Trophoblast cell (in vitro differentiated cells and primary cell): ENCODE data around the gene MCF2L.

Experiments
- DNase-seq, 2 donors: peaks; one replicate each; pipeline ENCODE4 v3.0.0-alpha.2; 2016
- H2AFZ ChIP-seq: 2 replicates; pipeline ENCODE4 v1.6.1; 2013; ENCODE audit warnings: low read length, moderate library complexity, mild to moderate bottlenecking; ENCODE audit not compliant: insufficient read depth, poor library complexity
- H2AK5ac ChIP-seq: 2 replicates; pipeline ENCODE4 v1.6.1; 2013; ENCODE audit warnings: mild to moderate bottlenecking, low read length
- H2BK120ac ChIP-seq: 2 replicates; pipeline ENCODE4 v1.6.1; 2013; ENCODE audit warnings: low read length, mild to moderate bottlenecking, moderate library complexity; ENCODE audit not compliant: insufficient read depth, poor library complexity
- H2BK12ac ChIP-seq: 2 replicates; pipeline ENCODE4 v1.6.1; 2013; ENCODE audit warnings: mild to moderate bottlenecking, low read length, moderate library complexity
- H2BK5ac ChIP-seq: 2 replicates; pipeline ENCODE4 v1.6.1; 2013; ENCODE audit warnings: low read length, low read depth, moderate library complexity, mild to moderate bottlenecking; ENCODE audit not compliant: poor library complexity
- H3K14ac ChIP-seq: 2 replicates; pipeline ENCODE4 v1.6.1; 2013; ENCODE audit warnings: mild to moderate bottlenecking, low read length
- H3K18ac ChIP-seq: 2 replicates; pipeline ENCODE4 v1.6.1; 2013; ENCODE audit warnings: mild to moderate bottlenecking, low read length
- H3K23ac ChIP-seq: 2 replicates; pipeline ENCODE4 v1.6.1; 2013; ENCODE audit warnings: low read length
- H3K27ac ChIP-seq: 2 replicates; pipeline ENCODE4 v1.5.1; 2013; ENCODE audit warnings: low read depth, mild to moderate bottlenecking, inconsistent platforms, low read length, moderate library complexity
- H3K27me3 ChIP-seq: 2 replicates; pipeline ENCODE4 v1.6.1; 2013; ENCODE audit warnings: inconsistent platforms, mild to moderate bottlenecking, low read length, moderate library complexity; ENCODE audit not compliant: insufficient read depth
- H3K36me3 ChIP-seq, 2 experiments: 1 replicate in 1 of 2; 2 replicates in 1 of 2; pipeline ENCODE4 v1.6.1; 2013; ENCODE audit warnings: low read length in 2 of 2, mild to moderate bottlenecking in 2 of 2, moderate library complexity in 1 of 2; ENCODE audit not compliant: insufficient read depth in 2 of 2, control insufficient read depth in 1 of 2
- H3K4ac ChIP-seq: 2 replicates; pipeline ENCODE4 v1.6.1; 2013; ENCODE audit warnings: low read depth, mild to moderate bottlenecking, low read length, moderate library complexity
- H3K4me1 ChIP-seq, 2 experiments: 1 replicate in 1 of 2; 2 replicates in 1 of 2; pipeline ENCODE4 v1.6.1; 2013; ENCODE audit warnings: low read length in 2 of 2, mild to moderate bottlenecking in 2 of 2, moderate library complexity in 1 of 2; ENCODE audit not compliant: insufficient read depth in 2 of 2, control insufficient read depth in 1 of 2
- H3K4me2 ChIP-seq: 2 replicates; pipeline ENCODE4 v1.6.1; 2013; ENCODE audit warnings: inconsistent platforms, mild to moderate bottlenecking, low read length, moderate library complexity
- H3K4me3 ChIP-seq: 2 replicates; pipeline ENCODE4 v1.5.1; 2013; ENCODE audit warnings: mild to moderate bottlenecking, low read depth, low read length, inconsistent platforms
- H3K79me1 ChIP-seq: one replicate; pipeline ENCODE4 v1.6.1; 2013; ENCODE audit warnings: low read length
- H3K79me2 ChIP-seq: 2 replicates; pipeline ENCODE4 v1.6.1; 2013; ENCODE audit warnings: low read length, mild to moderate bottlenecking; ENCODE audit not compliant: control insufficient read depth, insufficient read depth, poor library complexity
- H3K9ac ChIP-seq: 2 replicates; pipeline ENCODE4 v1.6.1; 2013; ENCODE audit warnings: mild to moderate bottlenecking, low read length
- H3K9me3 ChIP-seq: 2 replicates; pipeline ENCODE4 v1.6.1; 2013; ENCODE audit warnings: low read depth, mild to moderate bottlenecking, control low read depth, inconsistent platforms, low read length; ENCODE audit not compliant: insufficient read depth
- H4K12ac ChIP-seq: 2 replicates; pipeline ENCODE4 v1.6.1; 2013; ENCODE audit warnings: low read depth, mild to moderate bottlenecking, low read length, moderate library complexity
- H4K8ac ChIP-seq: 2 replicates; pipeline ENCODE4 v1.6.1; 2013; ENCODE audit warnings: low read depth, mild to moderate bottlenecking, low read length, moderate library complexity
- H4K91ac ChIP-seq: one replicate; pipeline ENCODE4 v1.6.1; 2013; ENCODE audit warnings: low read depth, mild to moderate bottlenecking, low read length, moderate library complexity
- WGBS: extraction: QIAGEN DNeasy Blood & Tissue Kit; methylation state at CpG from one replicate; pipeline ENCODE4 v1.1.7; 2013; ENCODE audit warnings: missing lambda C conversion rate; ENCODE audit not compliant: insufficient read length, insufficient coverage; ENCODE audit errors: extremely low coverage; 5-methylcytosine and 5-hydroxymethylcytosine counted together

MCF2L gene

GRCh38 chr13:112972258-112972657 is 3.2 kb downstream of the MCF2L start:
- peaks cover 14% of the 10 kb centered on the region for H3K27me3 ChIP-seq
- no peak overlapping the region for H4K12ac ChIP-seq
- H4K91ac ChIP-seq: no peak overlapping the region
- no peaks in the 10 kb centered on the region for H3K79me2 ChIP-seq
- no peaks in the 10 kb centered on the region for H3K79me1 ChIP-seq
- no peak overlapping the region for H3K18ac ChIP-seq
- H3K27ac ChIP-seq: no peak overlapping the region
- no peak overlapping the region for H3K4me2 ChIP-seq
- no peak overlapping the region for H2BK12ac ChIP-seq
- peaks cover 4 to 8% of the 10 kb centered on the region in 2 experiments for H3K4me1 ChIP-seq
- no peak overlapping the region for H3K14ac ChIP-seq
- H2BK5ac ChIP-seq: no peak overlapping the region
- no peak overlapping the region for H3K4ac ChIP-seq
- no peak overlapping the region for H3K23ac ChIP-seq
- no peak overlapping the region for H2AFZ ChIP-seq
- H3K9ac ChIP-seq: no peak overlapping the region
- no peak overlapping the region for H2BK120ac ChIP-seq
- DNase-seq: no peak
- 100% methylated on average over 1 of the region's 1 CpG for WGBS
- no peak overlapping the region for H2AK5ac ChIP-seq
- no peak overlapping the region for H3K4me3 ChIP-seq
- peaks cover 14% of the 10 kb centered on the region for H3K9me3 ChIP-seq
- H3K36me3 ChIP-seq: no peaks in the 10 kb centered on the region
- no peak overlapping the region for H4K8ac ChIP-seq

- H3K4me1 ChIP-seq: peaks cover 4 to 8% of the 10 kb centered on the region in 2 experiments
- peaks cover 14% of the 10 kb centered on the region for H3K9me3 ChIP-seq
- no peak overlapping the region for H2BK12ac ChIP-seq
- no peaks in the 10 kb centered on the region for H3K79me2 ChIP-seq
- H3K4ac ChIP-seq: no peak overlapping the region
- H4K12ac ChIP-seq: no peak overlapping the region
- H3K36me3 ChIP-seq: no peaks in the 10 kb centered on the region
- H2BK120ac ChIP-seq: no peak overlapping the region
- WGBS: no CpG with 5 or more reads among the region's 19 CpGs
- H3K9ac ChIP-seq: no peak overlapping the region
- no peak overlapping the region for H3K18ac ChIP-seq
- no peak overlapping the region for H3K23ac ChIP-seq
- no peak overlapping the region for H2BK5ac ChIP-seq
- H3K14ac ChIP-seq: no peak overlapping the region
- no peaks in the 10 kb centered on the region for H3K79me1 ChIP-seq
- H3K4me2 ChIP-seq: no peak overlapping the region
- H2AK5ac ChIP-seq: no peak overlapping the region
- no peak overlapping the region for H4K91ac ChIP-seq
- H3K27me3 ChIP-seq: peaks cover 14% of the 10 kb centered on the region
- no peak overlapping the region for H3K4me3 ChIP-seq
- no peak overlapping the region for H2AFZ ChIP-seq
- no peak for DNase-seq
- no peak overlapping the region for H3K27ac ChIP-seq
- H4K8ac ChIP-seq: no peak overlapping the region
These were observed 4.0 kb downstream of the MCF2L start for GRCh38 chr13:112972867-112973576.

DNA sequence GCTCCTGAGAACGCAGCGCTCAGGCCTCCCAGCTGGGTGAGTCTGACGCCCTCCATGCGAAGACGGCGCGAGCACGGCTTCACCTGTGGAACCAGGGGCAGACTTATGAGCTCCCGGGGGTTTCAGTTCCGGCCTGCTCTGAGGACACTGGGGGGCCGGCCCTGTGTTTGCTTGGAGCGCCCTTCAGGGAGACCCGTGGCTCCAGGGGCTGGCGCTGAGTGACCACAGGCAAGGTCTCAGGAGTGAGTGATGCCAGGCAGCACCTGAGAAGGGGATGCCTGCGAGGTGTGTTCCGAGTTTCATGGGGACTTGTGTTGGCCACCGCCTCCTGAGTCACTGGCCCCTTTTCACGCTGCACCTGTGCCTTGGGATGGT is 4.5 kb downstream of the MCF2L start:
- H3K4me3 ChIP-seq: no peak overlapping the region
- no peak overlapping the region for H3K27ac ChIP-seq
- no peaks in the 10 kb centered on the region for H3K79me2 ChIP-seq
- H2BK5ac ChIP-seq: no peak overlapping the region
- H2BK120ac ChIP-seq: no peak overlapping the region
- no peak overlapping the region for H3K23ac ChIP-seq
- no peak overlapping the region for H2BK12ac ChIP-seq
- H3K9me3 ChIP-seq: peaks cover 16% of the 10 kb centered on the region
- no peak overlapping the region for H2AFZ ChIP-seq
- H3K36me3 ChIP-seq: no peaks in the 10 kb centered on the region
- no peaks in the 10 kb centered on the region for H3K79me1 ChIP-seq
- no peak overlapping the region for H2AK5ac ChIP-seq
- no peak overlapping the region for H4K91ac ChIP-seq
- H3K27me3 ChIP-seq: peaks cover 14% of the 10 kb centered on the region
- no CpG with 5 or more reads among the region's 18 CpGs for WGBS
- H3K9ac ChIP-seq: no peak overlapping the region
- H4K8ac ChIP-seq: no peak overlapping the region
- no peak overlapping the region for H3K18ac ChIP-seq
- no peak overlapping the region for H4K12ac ChIP-seq
- H3K4ac ChIP-seq: no peak overlapping the region
- no peak for DNase-seq
- H3K4me1 ChIP-seq: peaks cover 4% of the 10 kb centered on the region in 2 experiments
- no peak overlapping the region for H3K14ac ChIP-seq
- no peak overlapping the region for H3K4me2 ChIP-seq

DNA sequence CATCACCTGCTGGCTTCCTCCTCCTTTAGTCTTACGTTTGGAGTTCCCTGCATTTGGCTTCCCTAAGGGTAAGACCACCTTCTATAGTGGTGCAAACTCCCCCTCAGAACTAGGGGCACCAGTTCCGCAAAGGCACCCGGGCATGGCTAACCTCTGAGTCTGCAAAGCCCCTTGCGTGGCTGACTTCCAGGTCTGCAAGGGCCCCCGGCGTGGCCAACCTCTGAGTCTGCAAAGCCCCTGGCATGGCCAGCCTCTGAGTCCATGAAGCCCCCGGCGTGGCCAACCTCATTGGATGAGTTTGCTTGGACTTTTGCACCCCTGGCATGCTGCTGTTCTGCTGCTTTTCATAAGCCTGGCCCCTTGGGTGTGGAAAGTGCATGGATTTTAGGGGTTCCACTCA is 5.1 kb downstream of the MCF2L start:
- Histone ChIP-seq H3K79me1 (no peaks in the 10 kb centered on the region), H4K91ac (no peak overlapping the region), H3K23ac (no peak overlapping the region), H3K9me3 (peaks cover 15% of the 10 kb centered on the region), H3K27ac (no peak overlapping the region), H3K4me2 (no peak overlapping the region), H3K14ac (no peak overlapping the region), H3K36me3 (no peaks in the 10 kb centered on the region), H3K18ac (no peak overlapping the region), H2AFZ (no peak overlapping the region), H2BK5ac (no peak overlapping the region), H2BK12ac (no peak overlapping the region), H4K8ac (no peak overlapping the region), H3K79me2 (no peaks in the 10 kb centered on the region), H3K4me3 (no peak overlapping the region), H2AK5ac (no peak overlapping the region), H3K9ac (no peak overlapping the region), H3K4me1 (peaks cover 0 to 4% of the 10 kb centered on the region in 2 experiments), H3K27me3 (peaks cover 11% of the 10 kb centered on the region), H3K4ac (no peak overlapping the region), H2BK120ac (no peak overlapping the region), H4K12ac (no peak overlapping the region)
- WGBS: no CpG with 5 or more reads among the region's 8 CpGs
- DNase-seq: no peak
